ENCODE results near the gene POU4F2. TPM values are rescaled to one million over a fixed set of nuclear protein-coding genes. Genes with fewer than 3 reads are reported as not detected.
A peak's percentile ranks its signal among the peaks of the same experiment; 100 is the strongest.

POU4F2 gene, protein sequence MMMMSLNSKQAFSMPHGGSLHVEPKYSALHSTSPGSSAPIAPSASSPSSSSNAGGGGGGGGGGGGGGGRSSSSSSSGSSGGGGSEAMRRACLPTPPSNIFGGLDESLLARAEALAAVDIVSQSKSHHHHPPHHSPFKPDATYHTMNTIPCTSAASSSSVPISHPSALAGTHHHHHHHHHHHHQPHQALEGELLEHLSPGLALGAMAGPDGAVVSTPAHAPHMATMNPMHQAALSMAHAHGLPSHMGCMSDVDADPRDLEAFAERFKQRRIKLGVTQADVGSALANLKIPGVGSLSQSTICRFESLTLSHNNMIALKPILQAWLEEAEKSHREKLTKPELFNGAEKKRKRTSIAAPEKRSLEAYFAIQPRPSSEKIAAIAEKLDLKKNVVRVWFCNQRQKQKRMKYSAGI
- not detected for total RNA-seq
- total RNA-seq: 0 to 0.08 reads per million in 2 donors

DNA sequence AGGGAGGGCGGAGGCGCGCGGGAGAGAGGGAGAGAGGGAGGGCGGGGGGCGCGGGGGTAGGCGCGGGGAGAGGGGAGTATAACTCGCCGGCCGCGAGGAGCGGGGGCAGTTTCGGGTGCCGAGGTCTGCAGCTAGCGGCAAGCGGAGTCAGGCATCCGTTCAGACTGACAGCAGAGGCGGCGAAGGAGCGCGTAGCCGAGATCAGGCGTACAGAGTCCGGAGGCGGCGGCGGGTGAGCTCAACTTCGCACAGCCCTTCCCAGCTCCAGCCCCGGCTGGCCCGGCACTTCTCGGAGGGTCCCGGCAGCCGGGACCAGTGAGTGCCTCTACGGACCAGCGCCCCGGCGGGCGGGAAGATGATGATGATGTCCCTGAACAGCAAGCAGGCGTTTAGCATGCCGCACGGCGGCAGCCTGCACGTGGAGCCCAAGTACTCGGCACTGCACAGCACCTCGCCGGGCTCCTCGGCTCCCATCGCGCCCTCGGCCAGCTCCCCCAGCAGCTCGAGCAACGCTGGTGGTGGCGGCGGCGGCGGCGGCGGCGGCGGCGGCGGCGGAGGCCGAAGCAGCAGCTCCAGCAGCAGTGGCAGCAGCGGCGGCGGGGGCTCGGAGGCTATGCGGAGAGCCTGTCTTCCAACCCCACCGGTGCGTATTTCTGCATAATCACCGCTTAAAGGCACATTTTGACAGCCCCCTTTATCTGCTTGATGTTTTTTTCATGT is at the start of gene POU4F2:
Gene POU4F2 (plus strand): TSS at position 108 of the 720 bp plus-strand sequence. CDS start 248 bp downstream, at position 356.
- no peak within 1 kb of the TSS for H3K27ac Mint-ChIP-seq
- ATAC-seq (no peak), DNase-seq (no peak)
- no peaks in the 10 kb centered on the region for H3K9me3 ChIP-seq (ENCODE audit: control insufficient read depth, low read length, poor library complexity, severe bottlenecking)
- H3K4me3 Mint-ChIP-seq: peak within 1 kb of the TSS; percentile 82
- H3K4me1 Mint-ChIP-seq: peaks cover 3% of the 10 kb centered on the region
- H3K27me3 Mint-ChIP-seq: peaks cover 77% of the 10 kb centered on the region
- H3K36me3 Mint-ChIP-seq (ENCODE audit: low read depth): peaks cover 2% of the 10 kb centered on the region

DNA sequence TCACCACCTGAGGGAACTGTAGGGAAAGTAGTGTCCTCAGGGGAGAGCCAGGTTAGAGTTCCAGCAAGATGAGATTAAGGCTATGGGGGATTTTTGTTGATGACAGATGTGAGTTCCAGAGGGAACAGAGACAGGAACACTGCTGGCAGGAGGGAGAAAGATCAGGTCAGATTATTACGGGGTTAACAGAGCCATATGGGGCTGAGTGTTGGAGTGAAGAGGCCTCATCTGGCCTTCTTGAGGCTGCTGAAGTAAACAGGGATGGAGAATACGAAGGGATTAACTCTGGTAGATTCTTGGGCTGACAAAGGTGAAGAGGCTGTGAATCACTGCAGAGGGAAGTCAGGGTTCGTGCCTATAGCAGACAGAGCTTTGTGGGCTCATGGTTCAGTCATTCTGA is 47.9 kb upstream of the POU4F2 start:
- Mint-ChIP-seq H3K4me1 (no peaks in the 10 kb centered on the region), H3K27me3 (peaks cover 4% of the 10 kb centered on the region), H3K36me3 (ENCODE audit: low read depth) (peaks cover 2% of the 10 kb centered on the region), H3K27ac (no peak overlapping the region), H3K4me3 (no peak overlapping the region)
- no peak for DNase-seq
- no peaks in the 10 kb centered on the region for H3K9me3 ChIP-seq (ENCODE audit: control insufficient read depth, low read length, poor library complexity, severe bottlenecking)
- no peak for ATAC-seq

DNA sequence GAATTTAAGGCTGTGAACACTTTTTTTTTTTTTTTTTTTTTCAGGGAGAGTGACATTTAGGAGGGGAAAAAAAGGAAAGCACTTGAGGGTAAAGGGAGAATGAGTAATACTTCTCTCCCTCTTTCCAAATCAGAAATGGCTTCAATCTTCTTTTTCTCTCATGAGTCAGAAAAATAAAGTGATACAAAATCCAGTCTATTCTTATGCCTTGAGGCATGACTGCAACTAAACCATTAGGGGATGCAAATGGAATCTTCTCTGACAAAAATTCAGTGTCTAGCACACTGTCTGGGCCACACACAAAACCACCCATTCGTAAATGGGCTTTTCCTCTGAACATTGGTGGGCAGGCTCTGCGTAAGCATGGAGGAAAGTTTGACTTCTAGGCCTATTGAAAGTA is 46.7 kb upstream of the POU4F2 start:
- peaks cover 2% of the 10 kb centered on the region for H3K36me3 Mint-ChIP-seq (ENCODE audit: low read depth)
- H3K27me3 Mint-ChIP-seq: no peaks in the 10 kb centered on the region
- no peaks in the 10 kb centered on the region for H3K9me3 ChIP-seq (ENCODE audit: control insufficient read depth, low read length, poor library complexity, severe bottlenecking)
- DNase-seq: no peak
- no peak for ATAC-seq
- H3K4me3 Mint-ChIP-seq: no peak overlapping the region
- H3K4me1 Mint-ChIP-seq: no peaks in the 10 kb centered on the region
- no peak overlapping the region for H3K27ac Mint-ChIP-seq

DNA sequence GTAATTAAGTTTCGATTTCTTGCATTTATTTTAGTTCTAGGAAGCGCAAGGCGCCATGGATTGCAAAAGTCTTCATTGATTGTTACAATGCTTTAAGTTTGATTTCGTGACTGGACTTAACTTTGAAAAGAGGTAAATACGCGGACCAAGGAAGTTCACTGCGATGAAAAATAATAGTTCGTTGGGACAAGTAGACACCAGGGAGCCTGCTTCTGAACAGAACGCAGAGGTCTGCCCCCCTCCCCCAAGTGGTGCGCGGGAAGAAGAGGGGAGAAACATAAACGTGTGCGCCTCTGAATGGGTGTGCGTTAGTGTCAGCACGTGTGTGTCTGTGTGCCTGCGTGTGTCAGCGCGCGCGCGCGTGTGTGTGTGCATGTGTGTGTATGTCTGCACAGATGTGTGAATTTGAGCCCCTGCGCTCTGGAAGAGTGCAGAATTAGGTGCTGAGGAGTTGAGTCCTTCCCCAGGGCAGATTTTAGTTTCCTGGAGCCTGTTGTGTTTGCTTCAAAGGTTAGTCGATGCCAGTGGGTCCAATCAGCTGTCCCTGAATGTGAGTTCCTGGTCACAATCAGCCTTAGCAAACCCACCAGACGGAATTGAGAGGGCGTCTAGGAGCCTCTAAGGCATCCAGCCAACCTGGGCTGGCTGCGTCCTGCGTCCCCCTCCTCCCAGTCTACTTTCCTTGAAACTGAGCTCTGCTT is 5.8 kb upstream of the POU4F2 start:
- Mint-ChIP-seq H3K27me3 (peaks cover 74% of the 10 kb centered on the region), H3K4me3 (no peak overlapping the region), H3K36me3 (ENCODE audit: low read depth) (peaks cover 2% of the 10 kb centered on the region), H3K27ac (no peak overlapping the region), H3K4me1 (no peaks in the 10 kb centered on the region)
- ATAC-seq: no peak
- no peaks in the 10 kb centered on the region for H3K9me3 ChIP-seq (ENCODE audit: control insufficient read depth, low read length, poor library complexity, severe bottlenecking)
- no peak for DNase-seq

DNA sequence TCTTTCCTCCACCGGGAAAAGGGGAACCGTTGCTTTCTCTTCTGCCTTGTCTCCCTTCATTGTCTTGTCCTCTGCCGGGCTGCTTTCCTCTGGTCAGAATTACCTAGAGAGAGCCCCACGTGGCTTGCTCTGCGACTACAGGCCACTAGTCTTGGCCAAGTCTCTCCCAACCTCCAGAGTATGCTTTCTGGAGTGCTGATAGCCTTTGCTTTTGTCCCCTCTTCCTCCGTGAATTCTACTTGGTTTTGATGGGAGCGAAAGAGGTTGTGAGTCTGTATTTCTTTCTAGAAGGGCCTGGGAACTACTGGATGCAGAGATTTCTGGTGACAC is 5.3 kb upstream of the POU4F2 start:
- ATAC-seq (no peak), DNase-seq (no peak)
- Mint-ChIP-seq H3K27ac (no peak overlapping the region), H3K36me3 (ENCODE audit: low read depth) (peaks cover 2% of the 10 kb centered on the region), H3K27me3 (peaks cover 74% of the 10 kb centered on the region), H3K4me3 (peak overlapping the region; percentile 50), H3K4me1 (no peaks in the 10 kb centered on the region)
- no peaks in the 10 kb centered on the region for H3K9me3 ChIP-seq (ENCODE audit: control insufficient read depth, low read length, poor library complexity, severe bottlenecking)

DNA sequence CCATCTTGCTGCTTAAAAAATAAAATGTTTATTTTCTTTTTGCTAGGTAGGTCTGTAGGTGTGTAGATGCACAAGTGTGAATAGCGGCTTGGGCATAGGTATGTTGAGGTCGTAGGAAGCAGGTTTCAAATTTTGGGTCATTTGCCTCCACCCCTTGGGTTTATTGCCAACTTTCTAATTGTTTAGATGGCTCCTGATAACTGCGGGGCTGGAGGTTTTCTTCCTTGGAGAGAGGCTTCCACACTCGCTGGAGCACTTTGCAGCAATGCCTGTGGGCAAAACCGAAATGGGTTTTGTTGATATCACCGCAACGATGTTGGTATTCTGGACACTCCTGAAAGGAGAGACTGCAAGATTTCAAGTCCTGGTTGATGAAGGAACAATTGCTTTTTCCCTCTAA is 3.9 kb upstream of the POU4F2 start:
- H3K27ac Mint-ChIP-seq: no peak overlapping the region
- no peaks in the 10 kb centered on the region for H3K9me3 ChIP-seq (ENCODE audit: control insufficient read depth, low read length, poor library complexity, severe bottlenecking)
- peaks cover 2% of the 10 kb centered on the region for H3K36me3 Mint-ChIP-seq (ENCODE audit: low read depth)
- DNase-seq: no peak
- H3K4me1 Mint-ChIP-seq: peaks cover 3% of the 10 kb centered on the region
- ATAC-seq: no peak
- no peak overlapping the region for H3K4me3 Mint-ChIP-seq
- H3K27me3 Mint-ChIP-seq: peaks cover 81% of the 10 kb centered on the region

DNA sequence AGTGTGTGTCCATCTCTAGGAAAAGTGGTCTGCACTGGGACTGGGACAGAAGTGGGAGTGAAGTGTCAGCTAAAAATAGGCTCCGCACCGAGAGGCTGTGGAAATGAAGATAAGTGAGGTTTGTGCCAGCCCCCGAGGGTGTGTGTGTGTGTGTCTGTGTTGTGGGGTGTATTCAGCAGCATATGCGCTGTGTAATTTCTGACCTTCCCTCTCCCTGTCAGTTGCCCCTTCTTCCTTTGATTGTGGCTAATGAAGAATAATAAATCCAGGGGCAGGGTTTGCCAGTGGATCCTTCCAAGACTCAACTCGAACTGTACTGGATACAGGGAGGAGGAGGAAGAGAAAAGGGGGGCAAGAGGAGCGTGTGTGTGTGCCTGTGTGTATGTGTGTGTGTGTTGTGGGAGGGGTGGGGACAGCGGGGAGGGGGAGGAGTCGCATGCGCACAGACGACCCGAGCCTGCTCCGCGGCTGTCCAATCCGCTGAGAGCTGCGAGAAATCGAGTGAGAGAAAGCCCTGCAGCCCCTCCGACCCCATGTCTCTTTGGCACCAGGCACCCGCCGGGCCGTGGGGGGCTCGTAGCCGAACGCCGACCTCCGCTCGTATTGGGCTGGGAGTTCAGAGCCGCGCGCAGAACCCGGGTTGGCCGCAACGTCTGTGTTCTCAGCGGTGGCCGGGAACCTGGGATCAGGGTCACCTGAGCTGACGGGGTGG is 916 bp upstream of the POU4F2 start:
- H3K4me3 Mint-ChIP-seq: peak overlapping the region; percentile 82

DNA sequence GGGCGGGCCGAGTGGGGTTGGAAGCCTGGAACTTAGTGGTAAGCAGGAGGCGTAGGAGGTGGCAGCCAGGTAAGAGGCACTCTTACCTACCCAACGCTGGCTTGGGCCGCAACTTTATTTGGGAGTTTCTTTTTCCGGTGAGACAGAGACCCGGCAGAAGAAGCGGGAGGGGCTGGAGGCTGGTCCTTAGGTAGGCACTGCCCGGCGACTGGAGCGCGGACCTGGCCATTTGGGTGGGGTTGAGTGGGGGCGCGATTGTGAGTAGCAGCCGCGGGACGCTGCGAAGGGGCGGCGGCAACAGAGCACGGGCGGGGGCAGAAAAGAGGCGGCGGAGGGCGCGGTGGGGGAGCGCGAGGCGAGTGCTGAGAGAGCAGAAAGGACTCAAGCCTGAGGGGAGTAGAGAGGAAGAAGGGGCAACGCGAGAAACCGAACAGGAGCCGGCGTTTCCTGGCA is 334 bp upstream of the POU4F2 start:
- peak overlapping the region; percentile 82 for H3K4me3 Mint-ChIP-seq
- no peak for DNase-seq
- no peaks in the 10 kb centered on the region for H3K9me3 ChIP-seq (ENCODE audit: control insufficient read depth, low read length, poor library complexity, severe bottlenecking)
- peaks cover 83% of the 10 kb centered on the region for H3K27me3 Mint-ChIP-seq
- H3K27ac Mint-ChIP-seq: no peak overlapping the region
- ATAC-seq: no peak
- peaks cover 2% of the 10 kb centered on the region for H3K36me3 Mint-ChIP-seq (ENCODE audit: low read depth)
- peaks cover 3% of the 10 kb centered on the region for H3K4me1 Mint-ChIP-seq

More for the DNA sequence above, 916 bp upstream of the POU4F2 start:
- H3K27me3 Mint-ChIP-seq: peaks cover 88% of the 10 kb centered on the region
- H3K36me3 Mint-ChIP-seq (ENCODE audit: low read depth): peaks cover 2% of the 10 kb centered on the region
- DNase-seq (no peak), ATAC-seq (no peak)
- H3K4me1 Mint-ChIP-seq: peaks cover 3% of the 10 kb centered on the region
- H3K9me3 ChIP-seq (ENCODE audit: control insufficient read depth, low read length, poor library complexity, severe bottlenecking): no peaks in the 10 kb centered on the region
- H3K27ac Mint-ChIP-seq: no peak overlapping the region

DNA sequence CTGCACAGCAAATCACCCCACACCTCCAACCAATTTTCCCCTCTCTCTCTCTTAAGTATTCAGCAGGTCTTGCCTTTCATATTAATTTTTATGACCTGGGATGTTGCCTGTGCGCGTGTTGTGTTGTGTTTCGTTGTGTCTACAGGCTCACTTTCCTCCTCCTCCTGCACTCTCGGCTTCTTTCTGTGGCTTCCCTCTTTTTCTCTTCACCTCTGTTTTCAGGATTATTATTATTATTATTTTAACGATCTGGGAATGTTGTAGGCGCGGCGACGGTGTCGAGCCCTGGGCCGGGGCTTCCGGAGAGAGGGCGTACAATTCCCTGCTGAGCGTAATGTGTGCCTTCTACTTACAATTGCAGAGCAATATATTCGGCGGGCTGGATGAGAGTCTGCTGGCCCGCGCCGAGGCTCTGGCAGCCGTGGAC is 826 bp downstream of the POU4F2 start:
- peaks cover 3% of the 10 kb centered on the region for H3K4me1 Mint-ChIP-seq
- peaks cover 75% of the 10 kb centered on the region for H3K27me3 Mint-ChIP-seq
- H3K9me3 ChIP-seq (ENCODE audit: control insufficient read depth, low read length, poor library complexity, severe bottlenecking): no peaks in the 10 kb centered on the region
- ATAC-seq (no peak), DNase-seq (no peak)
- H3K27ac Mint-ChIP-seq: no peak overlapping the region
- H3K4me3 Mint-ChIP-seq: peak overlapping the region; percentile 79
- peaks cover 2% of the 10 kb centered on the region for H3K36me3 Mint-ChIP-seq (ENCODE audit: low read depth)

DNA sequence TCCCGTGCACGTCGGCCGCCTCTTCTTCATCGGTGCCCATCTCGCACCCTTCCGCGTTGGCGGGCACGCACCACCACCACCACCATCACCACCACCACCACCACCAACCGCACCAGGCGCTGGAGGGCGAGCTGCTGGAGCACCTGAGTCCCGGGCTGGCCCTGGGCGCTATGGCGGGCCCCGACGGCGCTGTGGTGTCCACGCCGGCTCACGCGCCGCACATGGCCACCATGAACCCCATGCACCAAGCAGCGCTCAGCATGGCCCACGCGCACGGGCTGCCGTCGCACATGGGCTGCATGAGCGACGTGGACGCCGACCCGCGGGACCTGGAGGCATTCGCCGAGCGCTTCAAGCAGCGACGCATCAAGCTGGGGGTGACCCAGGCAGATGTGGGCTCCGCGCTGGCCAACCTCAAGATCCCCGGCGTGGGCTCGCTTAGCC is 1.4 kb downstream of the POU4F2 start:
- DNase-seq (no peak), ATAC-seq (no peak)
- H3K9me3 ChIP-seq (ENCODE audit: control insufficient read depth, low read length, poor library complexity, severe bottlenecking): no peaks in the 10 kb centered on the region
- Mint-ChIP-seq H3K27ac (no peak overlapping the region), H3K4me1 (peaks cover 3% of the 10 kb centered on the region), H3K36me3 (ENCODE audit: low read depth) (peaks cover 2% of the 10 kb centered on the region), H3K4me3 (no peak overlapping the region), H3K27me3 (peaks cover 75% of the 10 kb centered on the region)

DNA sequence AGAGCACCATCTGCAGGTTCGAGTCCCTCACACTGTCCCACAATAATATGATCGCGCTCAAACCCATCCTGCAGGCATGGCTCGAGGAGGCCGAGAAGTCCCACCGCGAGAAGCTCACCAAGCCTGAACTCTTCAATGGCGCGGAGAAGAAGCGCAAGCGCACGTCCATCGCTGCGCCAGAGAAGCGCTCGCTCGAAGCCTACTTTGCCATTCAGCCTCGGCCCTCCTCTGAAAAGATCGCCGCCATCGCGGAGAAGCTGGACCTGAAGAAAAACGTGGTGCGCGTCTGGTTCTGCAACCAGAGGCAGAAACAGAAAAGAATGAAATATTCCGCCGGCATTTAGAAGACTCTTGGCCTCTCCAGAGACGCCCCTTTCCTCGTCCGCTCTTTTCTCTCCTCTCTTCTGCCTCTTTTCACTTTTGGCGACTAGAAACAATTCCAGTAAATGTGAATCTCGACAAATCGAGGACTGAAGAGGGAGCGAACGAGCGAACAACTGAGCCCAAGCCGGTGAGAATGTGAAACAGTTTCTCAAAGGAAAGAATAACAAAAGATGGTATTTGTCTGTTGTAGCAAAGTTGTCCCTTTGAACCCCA is 1.9 kb downstream of the POU4F2 start:
- DNase-seq: no peak
- no peak for ATAC-seq
- Mint-ChIP-seq H3K27ac (no peak overlapping the region), H3K4me3 (no peak overlapping the region), H3K36me3 (ENCODE audit: low read depth) (peaks cover 2% of the 10 kb centered on the region), H3K4me1 (peaks cover 3% of the 10 kb centered on the region), H3K27me3 (peaks cover 74% of the 10 kb centered on the region)
- H3K9me3 ChIP-seq (ENCODE audit: control insufficient read depth, low read length, poor library complexity, severe bottlenecking): no peaks in the 10 kb centered on the region

DNA sequence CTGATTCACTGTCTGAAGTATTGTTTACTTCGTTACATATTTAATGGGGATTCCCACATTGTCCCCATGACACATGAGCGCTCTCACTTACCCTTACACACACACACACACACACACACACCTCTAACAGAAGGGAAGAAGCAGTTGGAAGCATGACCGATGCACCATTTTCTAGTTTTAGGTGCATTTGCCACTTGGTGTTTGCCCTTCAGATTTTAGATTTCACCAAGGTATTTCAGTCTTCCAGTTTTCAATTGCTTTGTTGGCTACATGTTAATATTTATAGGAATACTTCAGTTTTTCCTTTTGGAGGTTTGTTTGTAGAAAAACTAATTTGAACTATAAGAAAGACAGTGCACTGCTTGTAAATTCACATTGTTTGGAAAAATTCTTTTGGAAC is 3.1 kb downstream of the POU4F2 start:
- no peak for ATAC-seq
- peaks cover 3% of the 10 kb centered on the region for H3K4me1 Mint-ChIP-seq
- peaks cover 2% of the 10 kb centered on the region for H3K36me3 Mint-ChIP-seq (ENCODE audit: low read depth)
- H3K9me3 ChIP-seq (ENCODE audit: control insufficient read depth, low read length, poor library complexity, severe bottlenecking): no peaks in the 10 kb centered on the region
- H3K4me3 Mint-ChIP-seq: no peak overlapping the region
- no peak for DNase-seq
- peaks cover 70% of the 10 kb centered on the region for H3K27me3 Mint-ChIP-seq
- no peak overlapping the region for H3K27ac Mint-ChIP-seq

All from T-helper 17 cell (primary cell).